Naive B cell (primary cell): ENCODE measurements around the gene ATN1. TPM values are rescaled to one million over a fixed set of nuclear protein-coding genes. Genes with fewer than 3 reads are reported as not detected.
A peak's percentile ranks its signal among the peaks of the same experiment; 100 is the strongest.

Source experiments
- ATAC-seq, 2 donors: fragments of 150-1000 bp; cut with Tn5 transposase; 2 replicates each; pipeline ENCODE4 v1.10.0; 2021; ENCODE audit warnings: low read depth in 2 of 2, mild to moderate bottlenecking in 2 of 2, moderate library complexity in 2 of 2
- DNase-seq: peaks from one replicate; pipeline ENCODE4 v3.0.0; 2022
- H3K27ac Mint-ChIP-seq, 6 donors: one replicate each; pipeline ENCODE4 v1.8.0; 2020 to 2022; ENCODE audit warnings: mild to moderate bottlenecking in 6 of 6, mixed read lengths in 6 of 6, moderate library complexity in 5 of 6, inconsistent platforms in 2 of 6
- H3K27me3 Mint-ChIP-seq, 3 donors: one replicate each; pipeline ENCODE4 v1.8.0; 2021 to 2022; ENCODE audit warnings: mixed read lengths in 3 of 3, mild to moderate bottlenecking in 1 of 3
- H3K36me3 Mint-ChIP-seq, 2 donors: one replicate each; pipeline ENCODE4 v1.8.0; 2020 to 2022; ENCODE audit warnings: mixed read lengths in 2 of 2, inconsistent platforms in 1 of 2, mild to moderate bottlenecking in 1 of 2
- H3K4me1 Mint-ChIP-seq, 3 donors: one replicate each; pipeline ENCODE4 v1.8.0; 2020 to 2022; ENCODE audit warnings: mixed read lengths in 3 of 3, inconsistent platforms in 1 of 3, mild to moderate bottlenecking in 1 of 3, moderate library complexity in 1 of 3
- H3K4me3 Mint-ChIP-seq, 8 donors: one replicate each; pipeline ENCODE4 v1.8.0; 2020 to 2022; ENCODE audit warnings: mild to moderate bottlenecking in 8 of 8, mixed read lengths in 8 of 8, moderate library complexity in 8 of 8, inconsistent platforms in 2 of 8
- H3K9me3 Mint-ChIP-seq, 7 donors: one replicate each; pipeline ENCODE4 v1.8.0; 2020 to 2022; ENCODE audit warnings: mixed read lengths in 7 of 7, mild to moderate bottlenecking in 5 of 7, inconsistent platforms in 2 of 7, moderate library complexity in 1 of 7
- polyA plus RNA-seq, 6 donors: library from polyadenylated mRNA; unstranded; fragments of 300-500 nt; fragmentation: Illumina TruSeq; gene quantifications; one replicate each; pipeline ENCODE4 v1.2.3, GENCODE V29; 2021; ENCODE audit warnings: low read depth in 6 of 6

The ATN1 gene
- polyA plus RNA-seq, 6 donors from 2014 or later: 0.57 to 2.2 (median 1.1) TPM; not detected in 1

DNA sequence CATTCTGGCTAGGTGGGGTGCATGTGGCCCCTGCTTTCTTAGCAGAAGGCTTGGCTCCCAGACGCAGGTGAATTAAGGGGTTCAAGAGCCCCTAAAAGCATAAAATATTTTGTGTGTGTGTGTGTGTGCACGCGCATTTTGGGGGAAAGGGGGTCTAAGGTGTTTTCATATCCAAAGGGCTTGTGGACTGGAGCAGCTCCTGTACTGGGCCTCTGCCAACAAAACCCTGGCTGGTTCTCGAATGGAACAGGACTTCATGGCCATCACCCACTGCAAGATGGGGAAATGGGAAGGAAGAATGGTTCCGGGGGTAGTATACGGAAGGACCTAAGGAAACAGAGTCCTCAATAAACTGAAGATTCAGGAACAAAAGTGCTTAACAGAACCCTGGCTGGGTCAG, 3.9 kb upstream of the ATN1 start:
- H3K4me3 Mint-ChIP-seq: peak overlapping the region in 7 of 8 donors; percentile 35 to 90 (median 85)
- DNase-seq (no peak), ATAC-seq (no peak)
- H3K27me3 Mint-ChIP-seq: no peaks in the 10 kb centered on the region
- peak overlapping the region in 5 of 6 donors; percentile 74 to 91 (median 82) for H3K27ac Mint-ChIP-seq
- no peaks in the 10 kb centered on the region for H3K36me3 Mint-ChIP-seq
- H3K9me3 Mint-ChIP-seq: no peaks in the 10 kb centered on the region
- H3K4me1 Mint-ChIP-seq: peaks cover 57 to 70% (median 66%) of the 10 kb centered on the region in 3 donors

DNA sequence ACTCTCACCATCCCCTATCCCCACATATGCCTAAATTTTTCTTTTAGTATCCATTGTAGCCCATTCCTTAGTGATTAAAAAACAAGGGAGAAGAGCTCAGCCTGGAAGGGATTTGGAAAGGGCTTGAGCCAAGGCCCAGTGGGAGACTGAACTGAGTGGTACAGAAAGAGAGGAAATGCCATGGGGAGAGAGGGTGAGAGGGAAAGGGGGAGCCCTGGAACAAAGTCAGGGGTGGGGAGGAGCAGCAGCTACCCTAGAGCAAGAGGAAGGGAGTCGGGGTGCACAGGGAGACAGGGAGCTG, 2.6 kb upstream of the ATN1 start:
- Mint-ChIP-seq H3K9me3 (no peaks in the 10 kb centered on the region), H3K27ac (peak overlapping the region in 3 of 6 donors; percentile 34 to 90 (median 84)), H3K4me1 (peaks cover 67 to 72% (median 70%) of the 10 kb centered on the region in 3 donors), H3K27me3 (no peaks in the 10 kb centered on the region), H3K4me3 (peak overlapping the region in 7 of 8 donors; percentile 44 to 90 (median 79)), H3K36me3 (no peaks in the 10 kb centered on the region)
- ATAC-seq: no peak
- DNase-seq: no peak

GRCh38 chr12:6925540-6926279, 2.0 kb upstream of the ATN1 start:
- peak overlapping the region in 2 of 6 donors; percentile 11 to 84 for H3K27ac Mint-ChIP-seq

GRCh38 chr12:6928022-6928702, 403 bp downstream of the ATN1 start:
- H3K4me3 Mint-ChIP-seq: peak overlapping the region; percentile 72 to 96 (median 87)
- DNase-seq (no peak), ATAC-seq (peak; percentile 43 to 49)
- peaks cover 47 to 54% (median 50%) of the 10 kb centered on the region in 3 donors for H3K4me1 Mint-ChIP-seq
- peak overlapping the region in 5 of 6 donors; percentile 85 to 94 (median 91) for H3K27ac Mint-ChIP-seq
- H3K36me3 Mint-ChIP-seq: no peaks in the 10 kb centered on the region
- H3K9me3 Mint-ChIP-seq: no peaks in the 10 kb centered on the region
- no peaks in the 10 kb centered on the region for H3K27me3 Mint-ChIP-seq

More at GRCh38 chr12:6925540-6926279, 2.0 kb upstream of the ATN1 start:
- no peak for ATAC-seq
- H3K4me1 Mint-ChIP-seq: peaks cover 66 to 72% (median 71%) of the 10 kb centered on the region in 3 donors
- H3K9me3 Mint-ChIP-seq: no peaks in the 10 kb centered on the region
- no peaks in the 10 kb centered on the region for H3K27me3 Mint-ChIP-seq
- no peak for DNase-seq
- no peaks in the 10 kb centered on the region for H3K36me3 Mint-ChIP-seq
- peak overlapping the region; percentile 51 to 97 (median 76) for H3K4me3 Mint-ChIP-seq

DNA sequence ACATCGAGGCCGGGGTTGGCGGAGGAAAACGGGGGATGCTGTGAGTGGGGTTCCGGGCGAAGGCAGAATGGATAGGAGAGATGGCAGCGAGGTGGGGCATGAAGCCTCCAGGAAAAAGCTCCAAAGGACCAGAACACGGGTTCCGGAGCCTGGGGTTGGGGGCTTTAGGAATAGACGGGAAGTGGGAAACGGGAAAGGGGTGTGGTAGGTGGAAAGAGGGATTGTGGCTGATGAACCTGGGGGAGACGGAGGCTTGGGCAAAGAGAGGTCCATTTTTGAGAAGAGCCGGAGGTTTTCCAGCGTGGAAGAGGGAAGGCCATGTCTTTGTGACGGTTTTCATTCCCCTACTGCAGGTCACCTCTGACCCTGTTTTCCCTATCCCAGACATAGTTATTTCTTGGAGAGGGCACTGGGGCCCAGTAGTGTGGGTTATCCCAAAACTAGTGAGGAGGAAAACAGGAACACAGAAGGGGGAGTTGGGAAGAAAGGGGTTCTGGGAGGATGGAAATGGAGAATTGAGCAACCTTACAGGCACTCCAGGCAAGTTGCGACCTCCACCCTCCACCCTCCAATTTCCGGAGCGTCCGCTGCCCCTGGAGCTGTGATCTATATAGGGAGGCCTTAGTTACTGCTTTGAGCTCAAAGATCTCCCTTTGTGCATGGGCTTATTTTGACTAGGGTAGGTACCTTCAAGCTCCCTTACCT, 1.1 kb downstream of the ATN1 start:
- Mint-ChIP-seq H3K27ac (peak overlapping the region; percentile 20 to 95 (median 91)), H3K4me1 (peaks cover 41 to 47% (median 46%) of the 10 kb centered on the region in 3 donors), H3K27me3 (no peaks in the 10 kb centered on the region), H3K4me3 (peak overlapping the region; percentile 72 to 96 (median 87)), H3K9me3 (no peaks in the 10 kb centered on the region), H3K36me3 (no peaks in the 10 kb centered on the region)
- DNase-seq (no peak), ATAC-seq (no peak)

GRCh38 chr12:6929466-6930452, 2.0 kb downstream of the ATN1 start:
- Mint-ChIP-seq H3K4me1 (peaks cover 33 to 46% (median 40%) of the 10 kb centered on the region in 3 donors), H3K27me3 (no peaks in the 10 kb centered on the region), H3K27ac (peak overlapping the region; percentile 28 to 95 (median 91)), H3K4me3 (peak overlapping the region; percentile 72 to 96 (median 87)), H3K9me3 (no peaks in the 10 kb centered on the region), H3K36me3 (no peaks in the 10 kb centered on the region)
- DNase-seq: no peak
- ATAC-seq: no peak

- no peaks in the 10 kb centered on the region for H3K9me3 Mint-ChIP-seq
- H3K4me3 Mint-ChIP-seq: peak overlapping the region in 1 of 8 donors; percentile 66
- H3K27ac Mint-ChIP-seq: peak overlapping the region; percentile 0 to 75 (median 51)
- DNase-seq: no peak
- H3K36me3 Mint-ChIP-seq: peaks cover 0 to 3% of the 10 kb centered on the region in 2 donors
- ATAC-seq: no peak
- peaks cover 32 to 49% (median 43%) of the 10 kb centered on the region in 3 donors for H3K4me1 Mint-ChIP-seq
- H3K27me3 Mint-ChIP-seq: no peaks in the 10 kb centered on the region
Measured at GRCh38 chr12:6932766-6933165, 5.0 kb downstream of the ATN1 start.

GRCh38 chr12:6934110-6934509, 6.4 kb downstream of the ATN1 start:
- DNase-seq (no peak), ATAC-seq (no peak)
- Mint-ChIP-seq H3K27ac (peak overlapping the region in 3 of 6 donors; percentile 27 to 89 (median 87)), H3K27me3 (no peaks in the 10 kb centered on the region), H3K9me3 (no peaks in the 10 kb centered on the region), H3K4me3 (peak overlapping the region in 2 of 8 donors; percentile 5 to 88), H3K36me3 (peaks cover 0 to 3% of the 10 kb centered on the region in 2 donors), H3K4me1 (peaks cover 31 to 49% (median 44%) of the 10 kb centered on the region in 3 donors)

GRCh38 chr12:6935371-6936193, 7.8 kb downstream of the ATN1 start:
- peak overlapping the region in 7 of 8 donors; percentile 9 to 93 (median 88) for H3K4me3 Mint-ChIP-seq

DNA sequence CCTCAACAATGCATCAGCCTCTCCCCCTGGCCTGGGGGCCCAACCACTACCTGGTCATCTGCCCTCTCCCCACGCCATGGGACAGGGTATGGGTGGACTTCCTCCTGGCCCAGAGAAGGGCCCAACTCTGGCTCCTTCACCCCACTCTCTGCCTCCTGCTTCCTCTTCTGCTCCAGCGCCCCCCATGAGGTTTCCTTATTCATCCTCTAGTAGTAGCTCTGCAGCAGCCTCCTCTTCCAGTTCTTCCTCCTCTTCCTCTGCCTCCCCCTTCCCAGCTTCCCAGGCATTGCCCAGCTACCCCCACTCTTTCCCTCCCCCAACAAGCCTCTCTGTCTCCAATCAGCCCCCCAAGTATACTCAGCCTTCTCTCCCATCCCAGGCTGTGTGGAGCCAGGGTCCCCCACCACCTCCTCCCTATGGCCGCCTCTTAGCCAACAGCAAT, 8.5 kb downstream of the ATN1 start:
- Mint-ChIP-seq H3K9me3 (no peaks in the 10 kb centered on the region), H3K4me3 (peak overlapping the region; percentile 77 to 93 (median 87)), H3K27me3 (no peaks in the 10 kb centered on the region), H3K4me1 (peaks cover 32 to 49% (median 46%) of the 10 kb centered on the region in 3 donors), H3K27ac (peak overlapping the region; percentile 70 to 97 (median 91)), H3K36me3 (peaks cover 0 to 3% of the 10 kb centered on the region in 2 donors)
- no peak for DNase-seq
- ATAC-seq: no peak

More at GRCh38 chr12:6935371-6936193, 7.8 kb downstream of the ATN1 start:
- no peaks in the 10 kb centered on the region for H3K27me3 Mint-ChIP-seq
- peaks cover 32 to 49% (median 44%) of the 10 kb centered on the region in 3 donors for H3K4me1 Mint-ChIP-seq
- no peaks in the 10 kb centered on the region for H3K9me3 Mint-ChIP-seq
- DNase-seq (no peak), ATAC-seq (no peak)
- H3K27ac Mint-ChIP-seq: peak overlapping the region in 5 of 6 donors; percentile 70 to 93 (median 87)
- H3K36me3 Mint-ChIP-seq: peaks cover 0 to 3% of the 10 kb centered on the region in 2 donors

GRCh38 chr12:6936636-6937480, 9.1 kb downstream of the ATN1 start:
- H3K4me1 Mint-ChIP-seq: peaks cover 32 to 49% (median 46%) of the 10 kb centered on the region in 3 donors

More at GRCh38 chr12:6936636-6937480, 9.1 kb downstream of the ATN1 start:
- Mint-ChIP-seq H3K9me3 (no peaks in the 10 kb centered on the region), H3K36me3 (peaks cover 0 to 3% of the 10 kb centered on the region in 2 donors), H3K4me3 (peak overlapping the region; percentile 77 to 93 (median 87)), H3K27me3 (no peaks in the 10 kb centered on the region), H3K27ac (peak overlapping the region; percentile 87 to 98 (median 96))
- ATAC-seq (peak; percentile 3 to 15), DNase-seq (no peak)
